GM23248 (cell line): ENCODE data around the gene TAGLN2. TPM values are rescaled to one million over a fixed set of nuclear protein-coding genes. Genes with fewer than 3 reads are reported as not detected.

Source experiments
- DNase-seq: peaks from one replicate; pipeline ENCODE4 v3.0.0-alpha.2; 2015
- H2AFZ ChIP-seq: fragments of 200-600 bp; sonication (generic); 2 replicates; pipeline ENCODE4 v1.6.1; 2016; ENCODE audit warnings: antibody characterized with exemption
- H3F3A ChIP-seq: fragments of 200-600 bp; sonication (generic); 2 replicates; pipeline ENCODE4 v1.6.1; 2016; ENCODE audit warnings: mild to moderate bottlenecking, antibody characterized with exemption, mixed run types; ENCODE audit not compliant: insufficient read depth
- H3K27ac ChIP-seq: fragments of 200-600 bp; sonication (generic); 2 replicates; pipeline ENCODE4 v1.5.1; 2016; ENCODE audit warnings: mild to moderate bottlenecking
- H3K27me3 ChIP-seq: fragments of 200-600 bp; sonication (generic); replicated peaks from 2 replicates; pipeline ENCODE4 v1.6.1; 2016; ENCODE audit warnings: mild to moderate bottlenecking; ENCODE audit not compliant: insufficient read depth
- H3K36me3 ChIP-seq: fragments of 200-600 bp; sonication (generic); 2 replicates; pipeline ENCODE4 v1.6.1; 2016; ENCODE audit warnings: low read depth, mild to moderate bottlenecking
- H3K4me1 ChIP-seq: fragments of 200-600 bp; sonication (generic); 2 replicates; pipeline ENCODE4 v1.6.1; 2016; ENCODE audit warnings: mild to moderate bottlenecking; ENCODE audit not compliant: insufficient read depth
- H3K4me2 ChIP-seq: fragments of 200-600 bp; sonication (generic); one replicate; pipeline ENCODE4 v1.6.1; 2016; ENCODE audit warnings: mild to moderate bottlenecking; ENCODE audit not compliant: unreplicated experiment
- H3K4me3 ChIP-seq: fragments of 200-600 bp; sonication (generic); 2 replicates; pipeline ENCODE4 v1.5.1; 2016; ENCODE audit warnings: mild to moderate bottlenecking
- H3K79me2 ChIP-seq: fragments of 200-600 bp; sonication (generic); 2 replicates; pipeline ENCODE4 v1.6.1; 2016; ENCODE audit warnings: mild to moderate bottlenecking; ENCODE audit not compliant: insufficient read depth
- H3K9ac ChIP-seq: fragments of 200-600 bp; sonication (generic); 2 replicates; pipeline ENCODE4 v1.6.1; 2016; ENCODE audit warnings: mild to moderate bottlenecking
- H3K9me2 ChIP-seq: fragments of 200-600 bp; sonication (generic); 2 replicates; pipeline ENCODE4 v1.6.1; 2016; ENCODE audit warnings: mixed run types, mild to moderate bottlenecking, moderate library complexity; ENCODE audit not compliant: insufficient read depth
- H3K9me3 ChIP-seq: fragments of 200-600 bp; sonication (generic); one replicate; pipeline ENCODE4 v1.6.1; 2017; ENCODE audit warnings: low read depth
- H4K20me1 ChIP-seq: fragments of 200-600 bp; sonication (generic); 2 replicates; pipeline ENCODE4 v1.6.0; 2016; ENCODE audit not compliant: insufficient read depth
- EZH2 ChIP-seq: fragments of 200-600 bp; sonication (generic); IDR thresholded peaks from 2 replicates; pipeline ENCODE4 v1.6.1; 2018; ENCODE audit warnings: antibody characterized with exemption, mild to moderate bottlenecking; ENCODE audit not compliant: insufficient read depth, poor library complexity, severe bottlenecking
- EZH2phosphoT487 ChIP-seq: fragments of 200-600 bp; sonication (generic); IDR thresholded peaks from 2 replicates; pipeline ENCODE4 v1.6.1; 2018; ENCODE audit warnings: antibody characterized with exemption, moderate library complexity, mild to moderate bottlenecking, low read depth; ENCODE audit not compliant: insufficient read depth
- whole genome bisulfite sequencing, 2 experiments: methylation state at CpG; one replicate each; pipeline ENCODE4 v1.1.6; 2015 to 2017; ENCODE audit warnings: low lambda C conversion rate in 2 of 2, low coverage in 1 of 2; ENCODE audit errors: missing lambda C conversion rate in 2 of 2; 5-methylcytosine and 5-hydroxymethylcytosine counted together
- in situ Hi-C: fragments of 300-500 bp; cut with MboI; formaldehyde crosslinking; loops from 2 replicates; pipeline ENCODE4 v1.15.0; 2020
- polyA plus RNA-seq: library from polyadenylated mRNA; unstranded; fragments of >200 nt; fragmentation: Nextera tagmentation; extraction: Ambion mirVana; gene quantifications from 2 replicates; pipeline ENCODE4 v1.2.1, GENCODE V29; 2016
- total RNA-seq: library from RNA; depleted of rRNA; stranded (reverse); fragments of >200 nt; shearing (Covaris generic); gene quantifications from 2 replicates; pipeline ENCODE4 v1.2.3, GENCODE V29; 2014

The TAGLN2 gene
- total and polyA plus RNA-seq, 2 experiments from 2014 or later: 400 to 692 TPM

GRCh38 chr1:159930634-159931033 is 5.3 kb upstream of the TAGLN2 start:
- Histone ChIP-seq H3K36me3 (no peaks in the 10 kb centered on the region), H3K9ac (no peak overlapping the region), H3K27ac (no peak overlapping the region), H3K4me3 (no peak overlapping the region), H3K4me1 (no peaks in the 10 kb centered on the region), H3K4me2 (no peak overlapping the region), H4K20me1 (no peaks in the 10 kb centered on the region), H3K27me3 (no peaks in the 10 kb centered on the region), H3K9me2 (no peaks in the 10 kb centered on the region), H3F3A (no peaks in the 10 kb centered on the region), H3K9me3 (no peaks in the 10 kb centered on the region), H3K79me2 (no peaks in the 10 kb centered on the region), H2AFZ (no peak overlapping the region)
- whole genome bisulfite sequencing, 2 experiments: 89 to 91% methylated on average over 8 of the region's 8 CpGs
- DNase-seq: no peak
- in situ Hi-C loops: no loop called here
- TF ChIP-seq EZH2phosphoT487 (no peak), EZH2 (no peak)

- Histone ChIP-seq H3K4me1 (no peaks in the 10 kb centered on the region), H3K9ac (no peak overlapping the region), H4K20me1 (no peaks in the 10 kb centered on the region), H3K9me3 (no peaks in the 10 kb centered on the region), H3F3A (no peaks in the 10 kb centered on the region), H3K36me3 (no peaks in the 10 kb centered on the region), H3K27me3 (no peaks in the 10 kb centered on the region), H2AFZ (no peak overlapping the region), H3K9me2 (no peaks in the 10 kb centered on the region), H3K79me2 (no peaks in the 10 kb centered on the region), H3K27ac (no peak overlapping the region), H3K4me3 (no peak overlapping the region), H3K4me2 (no peak overlapping the region)
- DNase-seq: no peak
- TF ChIP-seq EZH2phosphoT487 (no peak), EZH2 (no peak)
- 93% methylated on average over 11 of the region's 11 CpGs for WGBS, 2 experiments
- in situ Hi-C loops: no loop called here
Observed at GRCh38 chr1:159930216-159930615, 4.9 kb upstream of the TAGLN2 start.

GRCh38 chr1:159929155-159930051 is 4.1 kb upstream of the TAGLN2 start:
- WGBS, 2 experiments: 82 to 84% methylated on average over 47 to 48 of the region's 48 CpGs
- H4K20me1 ChIP-seq: no peaks in the 10 kb centered on the region
- H3K27me3 ChIP-seq: no peaks in the 10 kb centered on the region
- TF ChIP-seq EZH2phosphoT487: no peak
- TF ChIP-seq EZH2: no peak
- no peak overlapping the region for H3K9ac ChIP-seq
- in situ Hi-C loops: no loop called here
- H3K79me2 ChIP-seq: 0 out of 2 replicates have a peak, but pooled peaks cover under 1% of the 10 kb centered on the region
- H2AFZ ChIP-seq: no peak overlapping the region
- H3F3A ChIP-seq: no peaks in the 10 kb centered on the region
- no peak overlapping the region for H3K27ac ChIP-seq
- no peaks in the 10 kb centered on the region for H3K4me1 ChIP-seq
- no peaks in the 10 kb centered on the region for H3K9me2 ChIP-seq
- no peak for DNase-seq
- no peak overlapping the region for H3K4me3 ChIP-seq
- H3K9me3 ChIP-seq: no peaks in the 10 kb centered on the region
- H3K4me2 ChIP-seq: no peak overlapping the region
- no peaks in the 10 kb centered on the region for H3K36me3 ChIP-seq

GRCh38 chr1:159928491-159929050 is 3.3 kb upstream of the TAGLN2 start:
- Histone ChIP-seq H3K9me3 (no peaks in the 10 kb centered on the region), H3F3A (no peaks in the 10 kb centered on the region), H3K27me3 (no peaks in the 10 kb centered on the region), H3K9ac (no peak overlapping the region), H3K9me2 (no peaks in the 10 kb centered on the region), H3K27ac (no peak overlapping the region), H3K4me3 (no peak overlapping the region), H3K4me2 (no peak overlapping the region), H4K20me1 (no peaks in the 10 kb centered on the region), H3K36me3 (no peaks in the 10 kb centered on the region), H3K79me2 (peaks cover 8% of the 10 kb centered on the region), H3K4me1 (no peaks in the 10 kb centered on the region), H2AFZ (no peak overlapping the region)
- WGBS, 2 experiments: 89 to 91% methylated on average over 11 to 18 of the region's 18 CpGs
- TF ChIP-seq EZH2: no peak
- TF ChIP-seq EZH2phosphoT487: no peak
- DNase-seq: no peak
- in situ Hi-C loops: no loop called here
